GM19035 (cell line): Measurements from ENCODE around the gene COMT.
"Not testable (repeated sequence)": the region's sequence is repeated elsewhere in the genome, so short reads cannot be mapped to it uniquely, and the experiment has no call there.

Experiments used
- ATAC-seq: cut with Tn5 transposase; IDR thresholded peaks from one replicate; pipeline ENCODE4 v1.9.1; 2021; ENCODE audit not compliant: unreplicated experiment

The COMT gene

GRCh38 chr22:19907902-19908301 is 33.7 kb upstream of the COMT start:
- ATAC-seq: not testable (repeated sequence)

DNA sequence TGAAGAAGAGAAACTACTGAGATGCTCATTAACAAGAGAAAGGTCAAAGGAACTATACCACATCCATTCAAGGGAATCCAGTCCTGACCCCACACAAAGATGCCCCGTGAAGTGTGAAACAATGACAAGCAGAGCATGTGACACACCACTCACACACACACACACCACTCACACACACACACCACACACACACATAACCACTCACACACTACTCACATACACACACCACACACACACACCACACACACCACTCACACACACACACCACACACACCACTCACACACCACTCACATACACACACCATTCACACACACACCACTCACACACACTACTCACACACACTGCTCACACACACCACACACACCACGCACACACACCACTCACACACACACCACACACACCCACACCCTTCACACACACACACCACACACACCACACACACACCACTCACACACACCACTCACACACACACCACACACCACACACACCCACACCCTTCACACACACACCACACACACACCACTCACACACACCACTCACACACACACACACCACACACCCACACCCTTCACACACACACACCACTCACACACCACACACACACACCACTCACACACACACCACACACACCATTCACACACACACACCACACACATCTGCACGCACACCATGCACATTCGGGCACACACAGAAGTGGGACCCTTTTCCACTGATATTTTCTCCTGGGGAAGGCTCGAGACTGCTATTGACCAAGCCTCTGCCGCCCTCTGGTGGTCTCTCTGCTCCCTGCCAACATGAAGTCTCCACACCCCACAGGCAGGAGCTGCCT is 32.0 kb upstream of the COMT start:
- ATAC-seq: no peak

GRCh38 chr22:19910180-19910744 is 31.3 kb upstream of the COMT start:
- no peak for ATAC-seq

GRCh38 chr22:19911540-19912270 is 29.9 kb upstream of the COMT start:
- no peak for ATAC-seq

DNA sequence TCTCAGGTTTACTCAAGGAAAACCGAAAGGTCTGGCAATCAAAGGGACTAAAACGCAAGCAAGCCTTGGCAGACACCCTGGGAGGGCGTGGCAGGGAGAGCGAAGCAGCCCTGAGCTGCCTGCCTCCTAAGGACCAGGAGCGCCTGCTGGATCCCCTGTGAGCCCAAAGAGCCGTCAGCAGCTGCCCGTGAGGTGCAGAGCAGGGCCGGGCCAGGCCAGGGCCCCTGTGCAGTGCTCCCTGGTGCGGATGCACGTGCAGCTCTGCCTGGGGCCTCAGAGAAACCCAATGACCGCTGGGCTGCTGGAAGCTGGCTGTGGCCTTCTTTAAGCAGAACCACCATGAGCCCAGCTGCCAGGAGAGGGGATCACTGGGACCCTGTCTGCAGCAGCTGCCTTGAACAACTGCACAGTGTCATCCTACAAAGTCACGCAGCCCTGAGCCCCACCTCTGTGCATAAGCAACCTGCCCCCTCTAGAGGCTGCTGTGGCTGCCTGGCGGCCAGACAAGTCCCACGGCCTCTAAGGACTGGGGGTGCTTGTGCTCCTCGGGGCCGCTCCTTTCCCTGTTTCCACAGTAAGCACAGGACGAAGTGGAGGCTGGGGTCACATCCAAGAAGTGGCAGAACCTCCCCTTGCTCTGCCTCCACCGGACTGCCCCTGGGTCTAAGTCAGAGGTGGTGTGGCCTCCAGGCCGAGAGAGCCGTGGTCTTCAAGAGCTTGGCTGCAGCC is 29.1 kb upstream of the COMT start:
- no peak for ATAC-seq

DNA sequence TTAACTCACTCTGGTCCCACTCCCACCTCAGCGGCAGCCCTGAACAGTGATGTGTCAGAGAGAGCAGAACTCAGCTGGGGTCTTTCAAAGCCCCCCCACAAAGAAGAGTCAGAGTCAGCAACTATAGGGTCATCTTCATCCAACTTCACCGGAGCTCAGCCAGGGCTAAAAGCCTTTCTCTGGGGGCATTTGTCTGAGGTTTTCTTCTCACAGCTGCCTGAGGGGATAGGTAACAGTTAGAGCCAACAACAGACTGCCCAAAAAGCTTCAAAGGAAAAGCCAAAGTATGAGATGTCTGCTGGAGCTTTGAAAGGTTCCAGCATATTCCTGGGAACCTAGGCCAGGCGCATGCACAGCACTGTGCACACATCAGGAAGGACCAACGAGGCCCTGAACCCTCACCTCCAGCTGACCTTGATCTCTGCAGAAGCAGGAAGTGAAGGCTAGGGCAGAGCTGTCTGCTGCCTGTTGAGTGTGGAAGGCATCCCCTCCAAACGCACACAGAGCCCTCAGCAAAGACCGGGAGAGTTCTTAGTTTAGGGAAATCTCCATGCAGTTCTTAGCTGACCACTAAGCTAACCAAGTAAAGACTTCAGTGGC is 28.1 kb upstream of the COMT start:
- ATAC-seq: no peak

DNA sequence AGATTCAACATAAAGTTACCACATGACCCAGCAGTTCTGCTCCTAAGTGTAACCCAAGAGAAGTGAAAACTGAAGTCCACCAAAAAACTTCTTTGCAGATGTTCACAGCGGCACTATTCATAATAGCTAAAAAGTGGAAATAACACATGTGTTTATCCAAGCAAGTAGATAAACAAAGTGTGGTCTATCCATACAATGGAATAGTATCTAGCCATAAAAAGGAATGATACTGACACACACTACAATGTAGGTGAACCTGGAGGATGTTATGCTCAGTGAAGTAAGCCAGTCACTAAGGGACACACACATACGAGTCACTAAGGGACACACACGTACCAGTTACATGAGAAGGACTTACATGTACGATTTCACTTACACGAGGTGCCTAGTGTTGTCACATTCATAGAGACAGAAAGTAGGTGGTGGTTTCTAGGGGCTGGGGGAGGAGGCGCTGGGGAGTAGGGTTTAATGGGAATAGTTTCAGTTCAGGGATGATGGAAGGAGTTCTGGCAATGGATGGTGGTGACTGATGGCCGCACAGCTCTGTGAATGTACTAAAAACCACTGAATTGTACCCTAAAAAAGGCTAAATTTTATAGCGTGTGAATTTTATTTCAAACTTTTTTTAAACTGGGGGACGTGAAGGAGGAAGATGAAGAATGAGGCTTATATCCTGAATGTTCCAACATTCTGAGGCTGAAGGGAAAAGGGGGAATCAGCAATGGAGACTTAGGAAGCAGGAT is 27.2 kb upstream of the COMT start:
- no peak for ATAC-seq

DNA sequence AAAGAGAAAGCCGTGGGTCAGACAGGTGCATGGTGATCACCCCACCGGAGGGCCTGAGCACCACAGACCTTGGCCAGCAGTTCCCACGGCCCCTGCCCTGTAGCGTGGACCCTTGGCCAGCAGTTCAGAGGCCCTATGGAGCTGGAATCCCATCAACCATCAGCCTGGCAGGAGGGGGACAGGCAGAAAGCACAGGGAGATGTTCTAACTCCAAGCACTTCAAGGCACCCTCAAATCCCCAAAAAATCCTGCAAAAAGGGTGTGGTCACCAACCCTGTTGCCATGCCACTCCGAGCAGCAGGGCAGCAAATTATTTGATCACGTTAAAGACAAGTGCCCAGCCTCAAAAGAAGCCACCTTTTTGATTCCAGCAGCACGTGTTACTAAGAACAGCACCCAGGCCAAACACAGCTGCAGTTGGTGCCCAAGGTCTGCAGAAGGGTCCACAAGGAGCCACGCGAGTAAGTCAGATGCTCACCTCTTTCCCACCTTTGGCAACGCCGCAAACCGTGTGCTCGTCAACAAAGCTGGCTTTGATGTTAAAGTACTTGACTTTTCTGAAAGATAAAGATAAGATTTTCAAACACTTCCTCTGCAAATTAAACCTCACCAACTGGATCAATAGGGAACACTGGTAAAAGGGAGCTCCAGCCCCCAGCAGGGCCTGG is 26.2 kb upstream of the COMT start:
- no peak for ATAC-seq

DNA sequence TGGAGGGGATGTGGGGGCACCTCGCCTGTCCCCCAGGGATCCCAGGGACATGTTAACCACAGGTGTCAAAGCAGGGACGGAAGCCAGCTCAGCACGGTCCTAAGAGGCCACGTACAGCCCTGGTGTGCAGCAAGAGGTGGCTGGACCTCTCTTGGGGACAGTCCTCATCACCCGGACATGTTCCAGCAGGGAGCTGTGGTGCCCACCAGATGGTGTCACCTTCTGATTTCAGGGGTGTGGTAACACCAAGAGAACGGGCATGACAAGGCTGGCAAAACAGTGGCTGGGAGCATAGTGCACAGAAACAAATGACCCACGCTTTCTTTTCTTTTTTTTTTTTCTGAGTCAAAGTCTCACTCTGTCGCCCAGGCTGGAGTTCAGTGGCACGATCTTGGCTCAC is 25.6 kb upstream of the COMT start:
- ATAC-seq: no peak

- ATAC-seq: no peak
Observed at GRCh38 chr22:19916941-19917340, 24.6 kb upstream of the COMT start.

DNA sequence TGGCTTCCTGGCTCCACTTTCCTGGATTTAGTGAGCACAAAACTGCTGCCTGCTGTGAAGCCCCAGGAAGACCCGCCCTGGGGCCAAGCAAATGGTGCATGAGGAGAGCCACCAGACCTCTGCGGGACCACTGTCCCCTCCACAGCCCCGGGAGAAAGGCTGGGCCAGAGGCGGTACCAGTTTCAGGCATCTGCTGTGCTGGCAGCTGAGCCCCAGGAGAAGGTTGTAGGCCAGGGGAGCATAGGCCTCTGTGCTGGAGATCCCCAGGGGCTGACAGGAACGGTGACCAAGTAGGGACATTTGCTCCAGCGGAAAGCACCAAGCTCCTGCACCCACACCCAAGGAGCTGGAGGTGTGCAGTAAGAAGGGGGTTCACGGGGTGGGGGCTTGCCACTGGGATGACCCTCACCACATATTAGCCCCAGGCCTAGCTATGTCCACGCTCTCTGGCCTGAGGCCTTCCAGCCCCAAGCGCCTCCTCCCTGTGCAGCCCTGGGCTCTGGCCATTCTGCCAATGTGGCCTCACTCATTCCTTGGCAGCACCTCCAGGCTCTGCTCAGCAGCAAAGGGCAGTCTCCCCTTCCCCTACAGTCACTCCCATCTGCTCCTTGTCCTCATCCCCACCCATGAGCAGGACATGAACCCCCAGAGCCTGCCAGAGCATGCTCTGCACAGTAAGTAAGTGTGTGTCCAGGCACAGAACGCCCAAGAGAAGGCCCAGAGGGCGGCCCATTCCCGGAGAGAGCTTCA is 24.0 kb upstream of the COMT start:
- ATAC-seq: no peak

- no peak for ATAC-seq
Observed at GRCh38 chr22:19918332-19919106, 23.1 kb upstream of the COMT start.

DNA sequence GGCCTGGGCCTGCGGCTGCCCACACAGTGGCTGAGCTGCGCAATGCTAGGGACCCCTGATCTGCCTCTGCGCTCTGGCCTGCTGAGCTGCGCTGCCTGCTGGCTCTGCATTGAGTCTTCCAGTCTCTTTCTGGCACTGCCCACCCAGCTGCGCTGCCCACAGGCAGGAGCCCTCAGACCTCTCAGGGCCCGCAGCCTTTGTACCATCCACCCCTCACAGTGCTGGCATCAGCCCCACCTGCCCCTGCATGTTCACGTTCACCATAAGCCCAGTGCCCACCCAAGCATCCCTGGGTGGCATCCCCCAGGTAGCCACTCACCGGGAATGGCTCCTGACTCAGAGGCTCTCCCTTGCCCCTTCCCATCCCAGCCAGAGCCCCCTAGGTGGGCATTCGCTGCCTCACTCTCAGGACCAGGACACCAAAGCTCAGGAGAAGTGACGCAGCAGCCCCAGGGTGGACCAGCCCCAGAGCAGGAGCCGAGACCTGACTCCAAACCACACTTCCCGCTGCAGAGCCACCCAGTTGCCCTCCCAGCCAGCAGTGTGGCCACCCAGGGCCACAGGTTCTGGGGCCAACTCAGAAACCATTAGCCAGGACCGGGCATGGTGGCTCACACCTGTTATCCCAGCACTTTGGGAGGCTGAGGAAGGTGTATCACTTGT is 21.7 kb upstream of the COMT start:
- ATAC-seq: no peak

DNA sequence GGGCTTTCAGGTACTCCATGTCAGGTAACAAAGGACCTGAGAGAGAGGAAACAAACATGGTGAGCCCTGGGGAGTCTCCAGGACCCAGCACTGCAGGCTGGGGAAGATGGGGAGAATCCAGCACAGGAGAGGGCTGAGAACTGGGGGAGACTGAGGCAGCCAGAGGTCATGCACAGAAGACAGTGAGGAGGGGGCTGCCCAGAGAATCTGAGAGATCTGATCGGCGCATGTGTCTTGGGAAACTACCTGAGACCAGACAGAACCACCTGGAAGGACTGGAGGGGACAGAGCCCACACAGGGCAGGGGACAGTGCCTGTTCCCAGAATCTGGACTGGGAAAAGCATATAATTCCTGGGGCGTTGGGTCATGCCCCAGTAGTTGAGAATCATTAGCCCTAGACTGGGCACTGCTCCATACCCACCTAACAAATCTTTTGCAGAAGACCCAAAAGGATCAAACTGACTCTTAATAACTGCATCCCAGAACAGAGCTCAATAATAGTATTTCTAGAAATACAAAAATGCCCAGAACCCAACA is 20.0 kb upstream of the COMT start:
- no peak for ATAC-seq

- no peak for ATAC-seq
Observed at GRCh38 chr22:19923914-19924513, 17.6 kb upstream of the COMT start.

GRCh38 chr22:19926028-19926427 is 15.5 kb upstream of the COMT start:
- ATAC-seq: not testable (repeated sequence)

- ATAC-seq: no peak
Observed at GRCh38 chr22:19927696-19928095, 13.9 kb upstream of the COMT start.
